Activated CD4-positive, alpha-beta T cell treated with anti-CD3 and anti-CD28 coated beads for 4 hours (primary cell): ENCODE data around the gene POLR2H.

Experiments used
- DNase-seq, 2 donors: peaks; one replicate each; pipeline ENCODE4 v3.0.0-alpha.2; 2020

The POLR2H gene

DNA sequence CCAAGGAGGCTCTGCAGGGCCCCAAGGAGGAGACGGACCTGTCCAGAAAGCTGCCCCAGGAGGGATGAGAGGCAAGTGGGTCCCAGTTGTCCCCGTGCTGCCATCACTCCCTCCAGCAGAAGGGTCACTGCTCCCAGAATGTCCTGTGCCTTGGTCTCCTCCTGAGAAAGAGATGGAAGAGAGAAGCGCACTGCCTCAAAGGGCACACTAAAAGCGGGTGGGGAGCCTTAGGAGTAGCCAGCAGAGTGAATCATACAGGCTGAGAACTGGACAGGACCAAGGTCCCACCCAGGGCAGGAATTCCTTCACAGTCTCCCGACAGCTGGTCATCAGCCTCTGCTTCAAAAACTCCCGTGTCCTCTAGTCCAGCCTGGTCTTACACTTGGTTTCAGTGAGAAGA, 11.9 kb downstream of the POLR2H start:
- no peak for DNase-seq

DNA sequence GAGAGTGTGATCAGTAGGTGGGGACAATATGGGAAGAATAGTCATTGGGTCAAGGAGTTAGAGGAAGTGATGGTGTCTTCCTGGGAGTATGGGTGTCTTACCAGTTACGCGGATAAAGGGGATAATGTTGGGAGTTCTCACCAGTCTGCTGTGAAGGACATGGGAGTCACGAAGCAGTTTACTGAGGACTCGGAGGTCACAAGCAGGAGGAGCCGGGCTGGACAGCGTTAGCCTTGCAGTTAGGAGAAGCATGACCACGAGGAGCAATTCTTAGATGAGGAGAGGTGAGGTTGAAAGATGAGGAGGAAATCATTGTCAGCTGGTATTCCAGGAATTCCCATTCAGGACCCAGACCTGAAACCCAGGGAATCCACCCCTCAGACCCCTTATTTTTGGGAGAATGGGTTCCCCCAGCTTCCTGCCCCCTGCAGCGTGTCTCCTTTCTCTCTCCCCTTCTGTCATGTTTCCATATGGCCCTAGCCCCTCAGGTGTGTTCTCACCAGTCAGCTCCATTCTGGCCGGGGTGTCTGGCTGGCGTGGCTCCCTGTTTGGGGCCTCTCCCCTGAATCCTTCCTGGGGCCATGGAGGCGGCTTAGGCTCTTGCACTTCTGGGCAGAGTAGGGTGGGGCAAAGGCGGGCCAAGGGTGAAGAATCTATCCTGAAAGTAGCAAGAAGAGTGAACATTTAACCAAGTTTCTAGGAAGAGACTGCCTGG, 14.4 kb downstream of the POLR2H start:
- DNase-seq = no peak

DNA sequence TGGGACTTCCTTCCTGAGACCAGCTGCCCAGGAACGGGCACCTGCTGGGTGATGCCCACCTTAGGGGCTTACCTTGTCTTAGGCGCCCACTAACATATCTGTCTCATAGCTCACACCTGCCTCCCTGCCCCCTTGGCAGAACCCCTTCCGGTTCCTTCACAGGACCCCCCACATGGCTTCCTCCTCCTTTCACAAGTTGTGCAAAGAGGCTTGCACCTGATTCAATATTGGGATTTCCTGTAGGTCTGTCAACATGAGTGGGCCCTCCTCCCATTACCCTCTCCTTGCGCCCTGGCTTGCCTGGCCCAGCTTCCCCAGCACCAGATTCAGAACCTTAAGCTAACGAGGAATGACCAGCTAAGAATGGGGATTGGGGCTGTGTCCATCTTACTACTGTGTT, 15.9 kb downstream of the POLR2H start:
- no peak for DNase-seq

DNA sequence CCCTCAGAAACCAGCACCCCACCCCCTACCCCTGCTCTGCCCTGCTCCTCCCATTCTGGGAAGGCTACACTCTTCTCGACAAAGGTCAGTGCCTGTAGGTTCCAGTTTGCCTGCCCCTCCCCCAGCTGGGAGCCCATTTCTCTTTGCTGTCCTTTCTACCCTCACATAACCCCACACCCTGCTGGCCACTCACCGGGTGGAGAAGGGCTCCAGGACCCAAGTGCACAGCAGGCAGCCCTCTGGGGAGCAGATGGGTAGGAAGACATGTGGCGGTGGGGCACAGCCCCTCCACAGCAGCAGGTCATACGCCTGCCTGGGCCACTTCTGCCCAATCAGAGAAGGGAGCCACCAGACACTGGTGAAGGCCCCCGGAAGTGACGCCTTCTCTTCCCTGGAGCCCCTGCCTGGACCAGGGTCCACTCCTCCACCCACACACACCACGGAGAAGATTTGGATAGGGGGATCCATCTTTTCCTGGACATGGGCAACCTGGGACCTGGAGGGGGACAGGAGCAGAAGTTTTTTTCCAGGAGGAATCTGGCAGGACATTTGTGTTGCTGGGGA, 16.5 kb downstream of the POLR2H start, which contains the start of gene THPO:
TSS of gene THPO (minus strand) at position 326 of the 564 bp plus-strand sequence. CDS start 1,948 bp downstream, outside the sequence.
- DNase-seq = no peak

DNA sequence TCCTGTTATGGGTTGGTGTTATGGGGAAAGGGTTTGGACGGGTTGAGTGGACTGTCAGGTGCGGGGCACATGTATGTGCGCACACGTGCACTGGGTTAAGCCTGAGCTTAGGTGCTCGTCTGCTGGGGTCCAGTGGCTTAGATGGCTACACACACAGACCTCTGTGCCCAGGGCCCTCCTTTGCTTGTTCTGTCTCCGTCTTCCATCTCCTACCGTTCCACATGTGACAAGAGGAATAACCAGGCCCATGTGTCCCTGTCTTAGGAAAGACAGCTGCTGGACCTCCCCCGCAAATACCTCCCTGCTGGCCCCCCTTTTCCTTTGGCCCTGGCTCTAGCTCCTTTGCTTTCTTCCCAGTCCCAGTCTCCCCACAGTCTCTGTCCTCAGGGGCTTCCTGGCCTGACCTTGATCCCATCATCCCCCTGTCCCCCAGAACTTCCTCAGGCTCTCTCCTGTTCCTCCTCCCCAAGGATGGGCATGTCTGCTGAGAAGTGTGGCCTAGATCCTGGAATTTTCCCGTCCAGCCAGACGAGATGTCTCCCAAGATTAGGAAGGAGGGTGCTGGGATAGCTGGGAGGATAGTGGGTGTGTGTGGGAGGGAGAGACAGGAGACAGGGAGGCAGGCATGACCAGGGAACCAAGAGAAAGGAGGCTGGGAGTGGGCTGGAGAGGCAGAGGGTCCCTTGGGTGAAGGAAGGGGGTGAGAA, 17.3 kb downstream of the POLR2H start:
- DNase-seq = no peak

DNA sequence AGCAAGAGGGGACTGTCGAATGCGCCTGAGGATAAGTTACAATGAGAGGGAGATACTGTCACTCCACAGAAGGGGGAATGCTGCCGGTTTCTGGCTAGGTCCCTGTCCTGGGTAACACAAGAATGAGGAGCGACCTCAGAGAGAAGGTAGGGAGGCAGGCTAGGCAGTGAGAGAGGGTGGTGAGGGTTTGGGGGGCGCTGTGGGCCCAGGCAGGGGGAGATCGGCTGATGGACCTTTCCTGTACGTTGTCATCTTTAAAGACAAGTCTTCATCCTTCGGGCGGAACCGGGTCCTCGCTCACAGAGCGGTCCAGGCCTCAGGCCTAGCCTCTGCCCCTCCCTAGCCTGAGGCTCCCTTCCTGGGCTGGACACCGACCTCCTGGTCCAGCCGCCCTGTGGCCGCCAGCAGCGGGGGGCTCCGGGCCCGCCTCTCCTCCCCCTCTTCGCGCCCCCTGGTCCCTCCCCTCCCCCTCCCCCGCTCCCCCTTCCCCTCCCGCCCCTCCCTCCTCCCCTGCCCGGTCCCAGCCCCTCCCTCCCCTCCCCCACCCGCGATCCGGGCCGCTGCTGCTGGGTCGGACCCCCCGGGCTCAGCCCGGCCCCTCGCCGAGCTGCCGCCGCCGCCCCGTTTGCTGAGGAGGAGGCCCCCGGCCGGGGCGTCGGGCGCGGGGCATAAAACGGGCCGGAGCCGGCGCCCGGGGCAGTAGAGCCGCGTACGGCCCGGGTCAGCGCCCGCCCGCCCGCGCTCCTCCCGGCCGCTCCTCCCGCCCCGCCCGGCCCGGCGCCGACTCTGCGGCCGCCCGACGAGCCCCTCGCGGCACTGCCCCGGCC, 18.1 kb downstream of the POLR2H start, which contains the start of gene CHRD:
TSS of gene CHRD (plus strand) at position 697 of the 827 bp plus-strand sequence. CDS start 265 bp downstream, outside the sequence.
- no peak for DNase-seq

DNA sequence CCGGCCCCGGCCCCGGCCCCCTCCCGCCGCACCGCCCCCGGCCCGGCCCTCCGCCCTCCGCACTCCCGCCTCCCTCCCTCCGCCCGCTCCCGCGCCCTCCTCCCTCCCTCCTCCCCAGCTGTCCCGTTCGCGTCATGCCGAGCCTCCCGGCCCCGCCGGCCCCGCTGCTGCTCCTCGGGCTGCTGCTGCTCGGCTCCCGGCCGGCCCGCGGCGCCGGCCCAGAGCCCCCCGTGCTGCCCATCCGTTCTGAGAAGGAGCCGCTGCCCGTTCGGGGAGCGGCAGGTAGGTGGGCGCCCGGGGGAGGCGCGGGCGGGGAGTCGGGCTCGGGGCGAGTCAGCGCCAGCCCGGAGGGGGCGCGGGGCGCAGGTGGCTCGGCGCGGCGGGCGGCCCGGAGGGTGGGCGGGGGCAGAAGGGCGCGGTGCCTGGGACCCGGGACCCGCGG, 18.7 kb downstream of the POLR2H start:
- DNase-seq = peak in 1 of 2 donors; percentile 30

DNA sequence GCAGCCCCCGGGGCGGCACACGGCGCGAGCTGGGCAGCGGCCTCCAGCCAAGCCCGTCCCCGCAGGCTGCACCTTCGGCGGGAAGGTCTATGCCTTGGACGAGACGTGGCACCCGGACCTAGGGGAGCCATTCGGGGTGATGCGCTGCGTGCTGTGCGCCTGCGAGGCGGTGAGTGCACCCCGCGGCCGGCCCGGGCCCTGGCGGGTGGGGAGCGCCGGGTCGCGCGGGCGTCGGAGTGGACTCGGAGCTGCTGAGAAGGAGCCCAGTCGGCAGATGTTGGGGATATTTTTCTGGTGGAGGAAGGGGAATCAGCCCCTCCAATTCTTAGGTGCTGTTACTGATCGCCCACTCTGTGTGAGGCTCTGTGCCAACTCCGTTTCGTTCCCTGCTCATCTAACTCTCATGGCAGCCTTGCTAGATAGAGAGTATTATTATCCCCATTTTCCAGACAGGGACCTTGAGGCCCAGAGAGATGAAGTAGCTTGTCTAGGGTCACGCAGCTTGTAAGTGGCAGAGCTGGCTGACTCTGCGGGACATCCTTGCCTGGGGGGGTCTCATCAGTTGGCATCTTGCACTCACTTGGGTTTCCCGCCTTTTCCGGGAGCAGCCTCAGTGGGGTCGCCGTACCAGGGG, 19.2 kb downstream of the POLR2H start:
- no peak for DNase-seq

DNA sequence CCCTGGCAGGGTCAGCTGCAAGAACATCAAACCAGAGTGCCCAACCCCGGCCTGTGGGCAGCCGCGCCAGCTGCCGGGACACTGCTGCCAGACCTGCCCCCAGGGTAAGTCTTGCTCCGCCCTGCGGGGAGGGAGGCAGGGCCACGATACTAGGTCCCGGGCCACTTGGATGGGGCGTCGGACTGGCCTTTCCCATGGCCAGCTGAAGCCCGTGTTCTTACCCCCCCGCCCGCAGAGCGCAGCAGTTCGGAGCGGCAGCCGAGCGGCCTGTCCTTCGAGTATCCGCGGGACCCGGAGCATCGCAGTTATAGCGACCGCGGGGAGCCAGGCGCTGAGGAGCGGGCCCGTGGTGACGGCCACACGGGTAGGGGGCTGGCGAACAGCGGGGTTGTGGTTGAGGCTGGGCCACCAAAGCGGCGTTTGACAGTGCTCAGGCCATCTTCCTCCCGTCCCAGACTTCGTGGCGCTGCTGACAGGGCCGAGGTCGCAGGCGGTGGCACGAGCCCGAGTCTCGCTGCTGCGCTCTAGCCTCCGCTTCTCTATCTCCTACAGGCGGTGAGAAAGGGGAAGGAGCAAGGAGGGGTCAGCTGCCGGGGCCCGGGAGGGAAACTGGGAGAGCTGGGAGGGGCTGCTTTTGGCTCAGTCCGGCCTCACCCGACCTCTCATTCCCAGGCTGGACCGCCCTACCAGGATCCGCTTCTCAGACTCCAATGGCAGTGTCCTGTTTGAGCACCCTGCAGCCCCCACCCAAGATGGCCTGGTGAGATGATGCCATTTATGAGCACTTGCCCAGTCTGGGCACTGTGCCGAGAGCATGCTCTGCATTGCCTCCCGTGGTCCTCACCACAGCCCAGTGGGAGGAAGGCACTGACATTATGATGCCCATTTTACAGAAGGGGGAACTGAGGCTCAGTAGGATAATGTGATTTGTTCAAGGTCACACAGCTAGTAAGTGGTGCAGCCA, 20.0 kb downstream of the POLR2H start:
- no peak for DNase-seq

DNA sequence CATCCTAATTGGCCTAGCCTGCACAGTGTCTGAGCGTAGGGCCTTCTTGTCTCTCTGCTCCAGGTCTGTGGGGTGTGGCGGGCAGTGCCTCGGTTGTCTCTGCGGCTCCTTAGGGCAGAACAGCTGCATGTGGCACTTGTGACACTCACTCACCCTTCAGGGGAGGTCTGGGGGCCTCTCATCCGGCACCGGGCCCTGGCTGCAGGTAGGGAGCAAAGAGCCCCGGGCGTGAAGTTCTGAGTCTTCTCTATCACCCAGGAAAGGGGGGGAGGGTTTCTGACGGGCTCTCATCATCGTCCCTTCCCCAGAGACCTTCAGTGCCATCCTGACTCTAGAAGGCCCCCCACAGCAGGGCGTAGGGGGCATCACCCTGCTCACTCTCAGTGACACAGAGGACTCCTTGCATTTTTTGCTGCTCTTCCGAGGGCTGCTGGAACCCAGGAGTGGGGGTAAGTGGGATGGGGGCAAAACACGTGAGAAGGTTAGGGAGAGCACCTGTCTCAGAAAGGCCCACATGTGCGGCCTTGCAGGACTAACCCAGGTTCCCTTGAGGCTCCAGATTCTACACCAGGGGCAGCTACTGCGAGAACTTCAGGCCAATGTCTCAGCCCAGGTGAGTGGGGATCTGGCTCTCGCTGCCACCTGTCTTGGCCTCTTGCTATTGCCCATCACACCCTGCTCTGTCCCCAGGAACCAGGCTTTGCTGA, 21.0 kb downstream of the POLR2H start:
- DNase-seq = no peak

DNA sequence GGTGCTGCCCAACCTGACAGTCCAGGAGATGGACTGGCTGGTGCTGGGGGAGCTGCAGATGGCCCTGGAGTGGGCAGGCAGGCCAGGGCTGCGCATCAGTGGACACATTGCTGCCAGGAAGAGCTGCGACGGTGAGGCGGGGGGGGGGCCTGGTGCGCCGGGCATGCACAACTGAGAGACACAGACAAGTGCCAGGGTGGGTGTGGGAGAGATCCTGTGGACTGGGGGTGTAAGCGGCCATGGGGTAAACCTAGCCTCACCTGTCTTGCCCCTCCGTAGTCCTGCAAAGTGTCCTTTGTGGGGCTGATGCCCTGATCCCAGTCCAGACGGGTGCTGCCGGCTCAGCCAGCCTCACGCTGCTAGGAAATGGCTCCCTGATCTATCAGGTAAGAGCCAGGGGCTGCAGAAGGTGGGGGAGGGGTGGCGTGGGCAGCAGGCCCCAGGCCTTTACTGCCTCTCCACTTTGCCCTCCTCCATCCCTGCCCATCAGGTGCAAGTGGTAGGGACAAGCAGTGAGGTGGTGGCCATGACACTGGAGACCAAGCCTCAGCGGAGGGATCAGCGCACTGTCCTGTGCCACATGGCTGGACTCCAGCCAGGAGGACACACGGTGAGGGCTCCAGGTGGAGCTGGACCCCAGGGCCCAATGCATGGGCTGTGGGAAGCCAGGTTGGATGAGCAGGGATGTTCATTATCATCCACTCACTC, 21.7 kb downstream of the POLR2H start:
- DNase-seq = no peak

DNA sequence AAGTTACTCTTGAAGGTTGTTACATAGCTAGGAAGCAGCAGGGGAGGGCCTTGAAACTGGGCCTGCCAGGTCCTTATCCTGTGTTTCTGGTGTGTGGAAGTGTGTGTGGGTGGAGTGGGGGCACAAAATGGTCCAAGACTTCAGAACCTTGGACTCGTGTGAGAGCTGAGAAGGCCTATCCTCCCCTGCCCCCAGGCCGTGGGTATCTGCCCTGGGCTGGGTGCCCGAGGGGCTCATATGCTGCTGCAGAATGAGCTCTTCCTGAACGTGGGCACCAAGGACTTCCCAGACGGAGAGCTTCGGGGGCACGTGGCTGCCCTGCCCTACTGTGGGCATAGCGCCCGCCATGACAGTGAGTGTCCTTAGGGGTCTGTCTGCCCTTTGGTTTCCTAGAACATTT, 22.8 kb downstream of the POLR2H start:
- DNase-seq = no peak

DNA sequence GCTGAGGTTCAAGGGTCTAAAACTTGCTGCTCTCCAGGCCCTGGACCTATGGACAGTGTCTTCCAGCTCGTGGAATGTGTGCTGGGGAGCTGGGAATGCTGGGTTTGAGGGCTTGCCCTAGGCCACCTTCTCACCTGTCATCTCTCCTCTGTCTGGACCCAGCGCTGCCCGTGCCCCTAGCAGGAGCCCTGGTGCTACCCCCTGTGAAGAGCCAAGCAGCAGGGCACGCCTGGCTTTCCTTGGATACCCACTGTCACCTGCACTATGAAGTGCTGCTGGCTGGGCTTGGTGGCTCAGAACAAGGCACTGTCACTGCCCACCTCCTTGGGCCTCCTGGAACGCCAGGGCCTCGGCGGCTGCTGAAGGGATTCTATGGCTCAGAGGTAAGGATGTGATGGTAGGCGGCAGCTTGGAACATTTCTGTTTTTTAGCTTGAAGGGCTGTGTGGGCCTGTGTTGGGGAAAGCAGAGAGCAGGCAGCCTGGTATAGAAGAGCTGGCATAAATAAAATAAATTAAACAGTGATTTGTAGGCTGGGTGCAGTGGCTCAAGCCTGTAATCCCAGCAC, 23.4 kb downstream of the POLR2H start:
- no peak for DNase-seq

DNA sequence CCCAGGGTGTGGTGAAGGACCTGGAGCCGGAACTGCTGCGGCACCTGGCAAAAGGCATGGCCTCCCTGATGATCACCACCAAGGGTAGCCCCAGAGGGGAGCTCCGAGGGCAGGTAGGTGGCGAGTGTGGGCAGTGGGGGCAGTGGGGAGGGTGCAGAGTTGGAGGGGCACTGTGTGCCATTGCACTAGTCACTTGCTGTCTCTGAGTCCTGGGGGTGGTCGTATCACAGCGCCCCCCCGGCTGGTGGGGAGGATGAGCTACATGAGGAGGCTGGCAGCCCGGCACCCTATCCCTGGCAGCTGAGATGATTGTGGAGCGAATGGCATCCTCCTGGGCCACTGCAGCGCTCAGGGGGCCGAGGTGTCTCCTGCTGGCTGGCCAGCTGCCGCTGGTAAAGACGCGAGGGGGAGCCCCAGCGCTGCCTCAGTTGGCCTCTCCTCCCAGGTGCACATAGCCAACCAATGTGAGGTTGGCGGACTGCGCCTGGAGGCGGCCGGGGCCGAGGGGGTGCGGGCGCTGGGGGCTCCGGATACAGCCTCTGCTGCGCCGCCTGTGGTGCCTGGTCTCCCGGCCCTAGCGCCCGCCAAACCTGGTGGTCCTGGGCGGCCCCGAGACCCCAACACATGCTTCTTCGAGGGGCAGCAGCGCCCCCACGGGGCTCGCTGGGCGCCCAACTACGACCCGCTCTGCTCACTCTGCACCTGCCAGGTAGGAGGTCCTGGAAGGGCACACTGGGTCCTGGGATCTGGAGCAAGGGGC, 24.7 kb downstream of the POLR2H start:
- no peak for DNase-seq

DNA sequence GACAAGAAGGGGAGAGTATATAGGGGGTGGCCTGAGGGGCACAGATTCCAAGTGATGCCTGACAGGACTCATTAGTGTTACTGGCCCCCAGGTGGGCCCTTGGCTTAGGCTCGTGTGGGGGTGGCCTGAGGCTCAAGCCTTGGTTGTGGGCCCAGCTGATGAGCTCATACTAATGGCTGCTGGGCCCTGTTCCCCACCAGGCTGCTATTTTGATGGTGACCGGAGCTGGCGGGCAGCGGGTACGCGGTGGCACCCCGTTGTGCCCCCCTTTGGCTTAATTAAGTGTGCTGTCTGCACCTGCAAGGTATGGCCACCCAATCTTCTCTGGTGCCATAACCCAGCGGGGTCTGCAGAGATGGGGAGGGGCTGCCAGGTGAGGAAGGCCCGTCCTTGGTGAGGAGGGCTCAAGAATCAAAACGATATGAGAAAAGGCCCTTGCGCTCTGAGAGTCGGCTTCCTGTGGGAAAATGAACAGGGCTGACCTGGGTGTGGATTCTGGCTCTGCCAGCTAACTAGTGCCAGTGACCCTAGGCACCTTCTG, 25.7 kb downstream of the POLR2H start:
- DNase-seq = no peak

DNA sequence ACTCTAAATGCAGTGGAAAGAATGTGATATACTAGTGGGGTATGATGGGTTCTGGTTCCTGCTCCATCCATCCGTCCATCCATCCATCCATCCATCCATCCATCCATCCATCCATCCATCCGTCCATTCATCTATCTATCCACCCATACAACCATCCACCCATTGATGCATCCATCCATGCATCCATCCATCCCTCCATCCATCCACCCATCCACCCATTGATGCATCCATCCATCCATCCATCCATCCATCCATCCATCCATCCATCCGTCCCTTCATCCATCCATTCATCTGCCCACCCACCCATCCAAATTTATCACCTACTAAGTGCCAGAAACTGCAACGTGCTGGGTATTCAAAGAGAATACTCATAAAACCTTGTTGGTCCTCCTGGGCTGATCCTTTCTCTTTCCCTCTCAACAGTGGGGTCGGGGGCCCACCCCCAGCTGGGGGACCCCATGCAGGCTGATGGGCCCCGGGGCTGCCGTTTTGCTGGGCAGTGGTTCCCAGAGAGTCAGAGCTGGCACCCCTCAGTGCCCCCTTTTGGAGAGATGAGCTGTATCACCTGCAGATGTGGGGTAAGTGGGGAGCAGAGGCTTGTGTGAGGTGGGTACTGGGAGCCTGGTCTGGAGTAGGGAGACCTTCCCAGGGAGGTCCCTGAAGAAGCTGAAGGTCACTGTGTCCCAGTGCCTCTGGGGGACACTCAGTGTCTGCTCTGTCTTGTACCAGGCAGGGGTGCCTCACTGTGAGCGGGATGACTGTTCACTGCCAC, 26.8 kb downstream of the POLR2H start:
- DNase-seq = no peak

DNA sequence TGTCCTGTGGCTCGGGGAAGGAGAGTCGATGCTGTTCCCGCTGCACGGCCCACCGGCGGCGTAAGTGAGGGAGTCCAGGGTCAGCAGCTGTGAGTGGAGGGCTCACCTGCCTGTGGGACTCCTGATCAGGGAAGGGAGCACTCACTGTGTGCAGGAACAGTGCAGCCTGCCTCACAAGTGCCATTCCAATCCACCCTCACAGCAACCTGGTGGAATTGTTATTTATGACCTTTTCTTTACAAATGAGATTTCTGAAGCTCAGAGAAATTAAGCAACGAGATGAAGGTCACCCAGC, 27.4 kb downstream of the POLR2H start:
- DNase-seq = no peak

DNA sequence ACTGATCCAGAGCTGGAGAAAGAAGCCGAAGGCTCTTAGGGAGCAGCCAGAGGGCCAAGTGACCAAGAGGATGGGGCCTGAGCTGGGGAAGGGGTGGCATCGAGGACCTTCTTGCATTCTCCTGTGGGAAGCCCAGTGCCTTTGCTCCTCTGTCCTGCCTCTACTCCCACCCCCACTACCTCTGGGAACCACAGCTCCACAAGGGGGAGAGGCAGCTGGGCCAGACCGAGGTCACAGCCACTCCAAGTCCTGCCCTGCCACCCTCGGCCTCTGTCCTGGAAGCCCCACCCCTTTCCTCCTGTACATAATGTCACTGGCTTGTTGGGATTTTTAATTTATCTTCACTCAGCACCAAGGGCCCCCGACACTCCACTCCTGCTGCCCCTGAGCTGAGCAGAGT, 27.9 kb downstream of the POLR2H start:
- DNase-seq = no peak
